Heart right ventricle (tissue), 16 donors: ENCODE results near the gene NCAPG. TPM values are rescaled to one million over a fixed set of nuclear protein-coding genes. Genes with fewer than 3 reads are reported as not detected.

Source experiments
- ATAC-seq, 8 donors: fragments of 200-7000 bp; cut with Tn5 transposase; one replicate each; pipeline ENCODE4 v1.9.1; 2020; ENCODE audit warnings: mild to moderate bottlenecking in 8 of 8, moderate library complexity in 8 of 8, moderate number of reproducible peaks in 1 of 8
- DNase-seq, 2 donors: peaks; one replicate each; pipeline ENCODE4 v3.0.0-alpha.2; 2020
- H3K27ac ChIP-seq, 10 donors: fragments of 200-600 bp; sonication (generic) in 2 of 10; one replicate each; pipeline versions ENCODE4 v1.5.0 to v1.8.0; 2020 to 2022; ENCODE audit warnings: mild to moderate bottlenecking in 3 of 10
- H3K27me3 ChIP-seq, 7 donors: fragments of 200-600 bp; one replicate each; pipeline ENCODE4 v1.8.0; 2021 to 2022; ENCODE audit warnings: mild to moderate bottlenecking in 2 of 7
- H3K36me3 ChIP-seq, 9 donors: fragments of 200-600 bp; sonication (generic) in 1 of 9; one replicate each; pipeline versions ENCODE4 v1.5.0 to v1.8.0; 2020 to 2022; ENCODE audit warnings: mild to moderate bottlenecking in 2 of 9
- H3K4me1 ChIP-seq, 9 donors: fragments of 200-600 bp; sonication (generic) in 1 of 9; one replicate each; pipeline versions ENCODE4 v1.5.0 to v1.8.0; 2020 to 2022; ENCODE audit warnings: mild to moderate bottlenecking in 4 of 9
- H3K4me3 ChIP-seq, 10 donors: fragments of 200-600 bp; sonication (generic) in 2 of 10; one replicate each; pipeline versions ENCODE4 v1.5.0 to v1.8.0; 2020 to 2022; ENCODE audit warnings: mild to moderate bottlenecking in 7 of 10, moderate library complexity in 2 of 10
- H3K9me3 ChIP-seq, 11 donors: fragments of 200-600 bp in 10 of 11; sonication (generic) in 2 of 11; one replicate each; pipeline versions ENCODE4 v1.5.0 to v1.8.0; 2013 to 2022; ENCODE audit warnings: mild to moderate bottlenecking in 2 of 11, control low read depth in 1 of 11, moderate library complexity in 1 of 11
- CTCF ChIP-seq, 9 donors: fragments of 200-600 bp; sonication (generic) in 2 of 9; IDR thresholded peaks; one replicate each; pipeline versions ENCODE4 v1.5.0 to v1.8.0; 2021 to 2022; ENCODE audit warnings: antibody characterized with exemption in 9 of 9, mild to moderate bottlenecking in 5 of 9, moderate library complexity in 1 of 9
- WGBS, 2 donors: extraction: QIAGEN DNeasy Blood & Tissue Kit; methylation state at CpG; one replicate each; pipeline ENCODE4 v1.1.7; 2013; ENCODE audit warnings: inconsistent platforms in 1 of 2; 5-methylcytosine and 5-hydroxymethylcytosine counted together
- intact Hi-C, 10 donors: fragments of 100-400 bp; cut with DNase I; formaldehyde crosslinking; loops; one replicate each; pipeline versions ENCODE4 v1.11.1 to v1.14.2; 2022
- polyA plus RNA-seq, 2 donors: library from polyadenylated mRNA; stranded (reverse); fragments of 200-250 nt; gene quantifications; one replicate each; pipeline ENCODE4 v1.2.3, GENCODE V29; 2013
- total RNA-seq, 10 donors: library from RNA; stranded (reverse); fragmentation: NEBNext Ultra II Directional in 3 of 10; extraction: Animal tissue kit (Norgen Biotek cat#: 25700) in 3 of 10; gene quantifications; one replicate each; pipeline versions ENCODE4 v1.2.1 to v1.2.4, GENCODE V29; 2021 to 2023
- donor health status: Arrhythmogenic right ventricular cardiomyopathy.
- donor health status: ischemic (EF 13 %, LVEDD 7.1; RV severe dilation, severe dysfunction).
- donor health status: healthy with polysubstance abuse.
- donor health status: DM: no; HTN: yes; CAD: no.
- donor health status: DM: no; HTN: no; CAD: no.
- donor health status: ischemic (EF 25% LVEDD 6.9; RV normal size, moderate dysfunction).
- donor health status: ischemic (EF 25% LVEDD 5.7; RV mildly dilated, moderate dysfunction).
- donor health status: healthy.
- donor health status: DM: yes; HTN: yes; CAD: no.
- donor health status: Ischemic cardiomyopathy.
- donor health status: ischemic (EF 35%, LVEDD 5.7; RV mildly dilated, moderate dysfunction).
- donor health status: nonischemic (EF 11% LVEDD 7.7; RV severe dilation, severe dysfunction).
- donor health status: DM: yes; HTN: yes; CAD: no.
- donor health status: PGD.
- donor health status: ischemic (EF 29% LVEDD 5.4; RV normal size, mild dysfunction).
- donor health status: nonischemic (EF 23%, LVEDD 6.1; RV moderate dilation, normal function).

NCAPG gene
- total and polyA plus RNA-seq, 12 donors = 0.08 to 3.6 (median 0.29) TPM

DNA sequence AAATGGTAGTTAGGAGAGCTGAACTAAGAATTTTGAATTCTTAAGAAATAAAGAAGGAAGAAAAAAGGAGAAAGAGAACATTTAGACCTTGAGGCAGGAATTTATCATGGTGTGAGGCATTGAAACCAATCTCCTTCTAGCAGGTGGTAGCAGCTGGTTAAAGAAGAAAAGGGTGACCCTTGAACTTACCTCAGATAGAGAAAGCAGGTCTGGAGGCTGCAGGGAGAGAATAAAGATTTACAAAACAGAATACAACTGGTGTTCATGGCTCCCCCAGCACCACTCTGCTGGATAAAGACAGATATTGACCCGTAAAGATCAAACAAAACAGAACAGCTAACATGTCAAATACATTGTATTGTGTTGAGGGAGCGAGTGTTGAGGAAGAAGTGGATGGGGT is 56.0 kb downstream of the NCAPG start:
- H3K27me3 ChIP-seq = no peaks in the 10 kb centered on the region
- H3K36me3 ChIP-seq = peaks cover 0 to 5% (median 0%) of the 10 kb centered on the region in 9 donors
- H3K27ac ChIP-seq = no peak overlapping the region
- H3K9me3 ChIP-seq = peaks cover 0 to 18% (median 3%) of the 10 kb centered on the region in 11 donors
- no peak overlapping the region for H3K4me3 ChIP-seq
- no peak for DNase-seq
- intact Hi-C loops = no loop called here
- 82 to 88% methylated on average over 2 of the region's 2 CpGs for WGBS, 2 donors
- TF ChIP-seq CTCF (IDR thresholded peaks at IDR 0.05) = no peak
- H3K4me1 ChIP-seq = no peaks in the 10 kb centered on the region
- ATAC-seq = no peak

DNA sequence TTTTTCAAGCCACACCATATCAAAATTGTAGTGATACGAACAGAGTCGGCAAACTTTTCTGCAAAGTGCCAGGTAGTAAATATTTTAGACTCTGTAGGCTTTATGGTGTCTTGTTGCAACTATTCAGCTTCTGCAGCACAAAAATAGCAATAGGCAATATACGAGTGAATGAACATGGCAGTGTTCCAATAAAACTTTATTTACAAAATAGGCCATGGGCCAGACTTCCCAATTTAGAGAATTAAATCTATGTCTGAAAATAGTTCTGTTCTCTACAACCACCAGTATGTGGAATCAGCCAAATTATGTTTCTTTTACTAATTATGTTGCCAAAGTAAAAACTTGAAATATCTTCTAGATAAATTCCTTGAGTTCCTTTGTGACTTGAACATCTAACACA is 56.5 kb downstream of the NCAPG start:
- intact Hi-C loops = no loop called here
- Histone ChIP-seq H3K27ac (no peak overlapping the region), H3K4me3 (no peak overlapping the region), H3K36me3 (peaks cover 0 to 5% (median 0%) of the 10 kb centered on the region in 9 donors), H3K4me1 (no peaks in the 10 kb centered on the region), H3K27me3 (no peaks in the 10 kb centered on the region), H3K9me3 (peaks cover 0 to 13% (median 0%) of the 10 kb centered on the region in 11 donors)
- 73 to 75% methylated on average over 3 of the region's 3 CpGs for WGBS, 2 donors
- no peak for TF ChIP-seq CTCF (IDR thresholded peaks at IDR 0.05)
- ATAC-seq = no peak
- no peak for DNase-seq

GRCh38 chr4:17869327-17869726 is 58.5 kb downstream of the NCAPG start:
- H3K4me3 ChIP-seq = no peak overlapping the region
- H3K4me1 ChIP-seq = no peaks in the 10 kb centered on the region
- WGBS, 2 donors = 85 to 89% methylated on average over 2 of the region's 2 CpGs
- intact Hi-C loops = no loop called here
- H3K9me3 ChIP-seq = peaks cover 0 to 6% (median 0%) of the 10 kb centered on the region in 11 donors
- no peaks in the 10 kb centered on the region for H3K36me3 ChIP-seq
- H3K27me3 ChIP-seq = no peaks in the 10 kb centered on the region
- no peak overlapping the region for H3K27ac ChIP-seq
- TF ChIP-seq CTCF (IDR thresholded peaks at IDR 0.05) = no peak
- DNase-seq (no peak), ATAC-seq (no peak)

DNA sequence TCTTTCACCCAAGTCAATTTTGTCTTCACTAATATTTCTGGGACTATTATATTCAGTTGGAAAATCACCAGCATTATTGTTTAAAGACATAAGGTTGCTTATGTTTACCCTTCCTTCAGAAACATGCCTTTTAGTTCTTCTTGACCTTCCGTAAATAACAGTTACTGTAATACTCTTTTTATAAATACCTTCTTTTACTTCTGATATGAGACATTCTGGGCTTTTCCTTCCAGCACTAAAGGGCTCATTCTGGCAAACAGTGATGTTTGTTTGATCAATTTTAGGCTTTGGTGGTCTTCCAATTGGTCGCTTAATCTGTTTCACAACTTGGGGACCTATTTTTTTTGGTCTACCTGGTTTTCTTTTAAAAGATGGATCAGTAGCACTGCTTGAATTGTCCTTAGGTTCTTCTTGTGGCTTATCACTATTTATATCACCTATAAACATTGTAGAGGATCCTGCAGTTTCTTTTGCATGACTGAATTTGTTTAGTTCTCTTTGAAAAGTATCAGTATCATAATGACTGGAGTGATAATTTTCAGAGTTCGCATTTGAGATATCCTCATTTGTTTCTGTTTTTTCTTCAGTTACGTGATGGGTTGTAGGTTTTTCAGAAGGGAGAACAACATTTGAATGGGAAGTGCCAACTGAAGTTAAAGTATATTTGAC is 64.8 kb downstream of the NCAPG start:
- 98% methylated on average over 4 of the region's 4 CpGs for WGBS, 2 donors

More for the DNA sequence above, 64.8 kb downstream of the NCAPG start:
- no peaks in the 10 kb centered on the region for H3K27me3 ChIP-seq
- no peak overlapping the region for H3K27ac ChIP-seq
- intact Hi-C loops = no loop called here
- ATAC-seq (no peak), DNase-seq (no peak)
- no peak for TF ChIP-seq CTCF (IDR thresholded peaks at IDR 0.05)
- H3K36me3 ChIP-seq = no peaks in the 10 kb centered on the region
- H3K4me3 ChIP-seq = no peak overlapping the region
- H3K4me1 ChIP-seq = no peaks in the 10 kb centered on the region
- no peaks in the 10 kb centered on the region for H3K9me3 ChIP-seq
